Osteocyte (in vitro differentiated cells): ENCODE data around the gene DHFR. TPM values are rescaled to one million over a fixed set of nuclear protein-coding genes. Genes with fewer than 3 reads are reported as not detected.
A peak's percentile ranks its signal among the peaks of the same experiment; 100 is the strongest.

Experiments
- DNase-seq: peaks from one replicate; pipeline ENCODE4 v3.0.0; 2021; ENCODE audit warnings: mixed read lengths; ENCODE audit not compliant: unreplicated experiment; ENCODE audit errors: extremely low spot score
- H3K27ac Mint-ChIP-seq: one replicate; pipeline ENCODE4 v1.8.0; 2021; ENCODE audit warnings: mild to moderate bottlenecking, mixed read lengths; ENCODE audit not compliant: unreplicated experiment
- H3K27me3 Mint-ChIP-seq: one replicate; pipeline ENCODE4 v1.8.0; 2021; ENCODE audit warnings: mixed read lengths; ENCODE audit not compliant: unreplicated experiment
- H3K36me3 Mint-ChIP-seq: one replicate; pipeline ENCODE4 v1.8.0; 2021; ENCODE audit warnings: mixed read lengths; ENCODE audit not compliant: unreplicated experiment
- H3K4me1 Mint-ChIP-seq: one replicate; pipeline ENCODE4 v1.8.0; 2021; ENCODE audit warnings: mixed read lengths; ENCODE audit not compliant: unreplicated experiment
- H3K4me3 Mint-ChIP-seq: one replicate; pipeline ENCODE4 v1.8.0; 2021; ENCODE audit warnings: mild to moderate bottlenecking, moderate library complexity, mixed read lengths; ENCODE audit not compliant: unreplicated experiment
- H3K9me3 Mint-ChIP-seq: one replicate; pipeline ENCODE4 v1.8.0; 2021; ENCODE audit warnings: mixed read lengths; ENCODE audit not compliant: unreplicated experiment
- CTCF ChIP-seq: fragments of 200-600 bp; sonication (generic); IDR thresholded peaks from 2 replicates; pipeline ENCODE4 v1.5.0; 2021; ENCODE audit warnings: antibody characterized with exemption, mild to moderate bottlenecking, moderate library complexity
- total RNA-seq: library from RNA; stranded (reverse); gene quantifications from 2 replicates; pipeline ENCODE4 v1.2.1, GENCODE V29; 2021

The DHFR gene
- total RNA-seq, 1 donor from 2014 or later, result 18.5 TPM

GRCh38 chr5:80659106-80659505 is 4.3 kb upstream of the DHFR start:
- DNase-seq, result no peak
- peaks cover 19% of the 10 kb centered on the region for H3K4me1 Mint-ChIP-seq
- H3K27ac Mint-ChIP-seq, result no peak overlapping the region
- no peaks in the 10 kb centered on the region for H3K27me3 Mint-ChIP-seq
- peaks cover 46% of the 10 kb centered on the region for H3K36me3 Mint-ChIP-seq
- no peak overlapping the region for H3K4me3 Mint-ChIP-seq
- no peaks in the 10 kb centered on the region for H3K9me3 Mint-ChIP-seq
- no peak for TF ChIP-seq CTCF

GRCh38 chr5:80656425-80656824 is 1.6 kb upstream of the DHFR start:
- TF ChIP-seq CTCF, result no peak
- peak overlapping the region; percentile 10 for H3K4me3 Mint-ChIP-seq
- no peaks in the 10 kb centered on the region for H3K27me3 Mint-ChIP-seq
- H3K4me1 Mint-ChIP-seq, result peaks cover 28% of the 10 kb centered on the region
- H3K36me3 Mint-ChIP-seq, result peaks cover 32% of the 10 kb centered on the region
- no peaks in the 10 kb centered on the region for H3K9me3 Mint-ChIP-seq
- no peak overlapping the region for H3K27ac Mint-ChIP-seq
- no peak for DNase-seq

- Mint-ChIP-seq H3K4me1 (peaks cover 25% of the 10 kb centered on the region), H3K4me3 (peak overlapping the region; percentile 97), H3K27me3 (no peaks in the 10 kb centered on the region), H3K27ac (peak overlapping the region; percentile 96), H3K36me3 (peaks cover 25% of the 10 kb centered on the region), H3K9me3 (no peaks in the 10 kb centered on the region)
- TF ChIP-seq CTCF, result no peak
- no peak for DNase-seq
Measured at GRCh38 chr5:80655231-80655774, 520 bp upstream of the DHFR start.

- no peak for TF ChIP-seq CTCF
- Mint-ChIP-seq H3K9me3 (no peaks in the 10 kb centered on the region), H3K4me1 (peaks cover 25% of the 10 kb centered on the region), H3K27ac (no peak overlapping the region), H3K4me3 (peak overlapping the region; percentile 72), H3K27me3 (no peaks in the 10 kb centered on the region), H3K36me3 (peaks cover 13% of the 10 kb centered on the region)
- no peak for DNase-seq
Measured at GRCh38 chr5:80654054-80654390, 761 bp downstream of the DHFR start.

- no peaks in the 10 kb centered on the region for H3K9me3 Mint-ChIP-seq
- peaks cover 15% of the 10 kb centered on the region for H3K36me3 Mint-ChIP-seq
- DNase-seq, result no peak
- TF ChIP-seq CTCF, result no peak
- peaks cover 25% of the 10 kb centered on the region for H3K4me1 Mint-ChIP-seq
- no peak overlapping the region for H3K27ac Mint-ChIP-seq
- H3K4me3 Mint-ChIP-seq, result peak overlapping the region; percentile 72
- no peaks in the 10 kb centered on the region for H3K27me3 Mint-ChIP-seq
Measured at GRCh38 chr5:80653502-80653901, 1.3 kb downstream of the DHFR start.
